H1 (cell line): ENCODE results near the gene CHTF8. TPM values are rescaled to one million over a fixed set of nuclear protein-coding genes. Genes with fewer than 3 reads are reported as not detected.

Source experiments
- CTCF ChIA-PET: fragments of 300-600 bp; sonication (Branson Sonifier 250); formaldehyde crosslinking; loops from one replicate; lab custom pipeline; 2021; ENCODE audit not compliant: partially characterized antibody; lab: Charles Lee
- POLR2A ChIA-PET: fragments of 300-600 bp; sonication (Branson Sonifier 250); formaldehyde crosslinking; loops from one replicate; lab custom pipeline; 2021; ENCODE audit warnings: inconsistent platforms; ENCODE audit not compliant: partially characterized antibody; lab: Charles Lee
- DNase-seq, 2 experiments: peaks; one replicate each; pipeline versions ENCODE4 v3.0.0 to v3.0.0-alpha.2; 2010 to 2022; ENCODE audit warnings: low spot score in 2 of 2, low read depth in 1 of 2, mixed read lengths in 1 of 2
- FAIRE-seq: peaks from 2 replicates; lab custom pipeline; 2011; peaks lifted over from hg19 to GRCh38; lab: Jason Lieb, UNC
- H2AFZ ChIP-seq: 2 replicates; pipeline ENCODE4 v1.8.1; 2012; ENCODE audit warnings: low read length, inconsistent platforms
- H2AK5ac ChIP-seq: 2 replicates; pipeline ENCODE4 v1.6.1; 2013; ENCODE audit warnings: low read depth, low read length
- H2BK120ac ChIP-seq: replicated peaks from 2 replicates; pipeline ENCODE3; 2013; ENCODE audit warnings: low read depth, low read length, inconsistent platforms
- H2BK12ac ChIP-seq: 2 replicates; pipeline ENCODE4 v1.6.1; 2013; ENCODE audit warnings: low read depth, low read length
- H2BK15ac ChIP-seq: 2 replicates; pipeline ENCODE4 v1.6.1; 2013; ENCODE audit warnings: low read length
- H2BK20ac ChIP-seq: 2 replicates; pipeline ENCODE4 v1.6.1; 2013; ENCODE audit warnings: low read length
- H2BK5ac ChIP-seq: 2 replicates; pipeline ENCODE4 v1.6.1; 2013; ENCODE audit warnings: low read depth, low read length
- H3K14ac ChIP-seq: 2 replicates; pipeline ENCODE4 v1.6.1; 2013; ENCODE audit warnings: inconsistent platforms; ENCODE audit not compliant: insufficient read length
- H3K18ac ChIP-seq: 2 replicates; pipeline ENCODE4 v1.6.1; 2013; ENCODE audit warnings: low read length; ENCODE audit errors: extremely low read depth
- H3K23ac ChIP-seq: 2 replicates; pipeline ENCODE4 v1.6.1; 2013; ENCODE audit warnings: inconsistent platforms; ENCODE audit not compliant: insufficient read length
- H3K23me2 ChIP-seq: 2 replicates; pipeline ENCODE4 v1.6.1; 2013; ENCODE audit warnings: low read depth, low read length
- H3K27ac ChIP-seq: 2 replicates; pipeline ENCODE4 v1.6.1; 2011; ENCODE audit warnings: low read depth, low read length, inconsistent platforms
- H3K27me3 ChIP-seq, 4 experiments: replicated peaks in 1 of 4; 1 replicate in 1 of 4; 2 replicates in 3 of 4; pipeline versions ENCODE4 v1.6.1 to v1.8.1; 2011 to 2013; ENCODE audit warnings: low read length in 3 of 4, mild to moderate bottlenecking in 3 of 4, inconsistent platforms in 2 of 4, mixed read lengths in 2 of 4, moderate library complexity in 1 of 4; ENCODE audit not compliant: control insufficient read depth in 3 of 4, insufficient read depth in 3 of 4; ENCODE audit errors: extremely low read depth in 1 of 4
- H3K36me3 ChIP-seq, 4 experiments: 2 replicates each; pipeline versions ENCODE4 v1.6.1 to v1.8.1; 2011 to 2013; ENCODE audit warnings: mild to moderate bottlenecking in 4 of 4, low read length in 3 of 4, moderate library complexity in 2 of 4, control low read depth in 1 of 4, inconsistent platforms in 1 of 4; ENCODE audit not compliant: insufficient read depth in 4 of 4, control insufficient read depth in 2 of 4
- H3K4ac ChIP-seq: replicated peaks from 2 replicates; pipeline ENCODE3; 2013; ENCODE audit warnings: low read length, low read depth, mixed read lengths, inconsistent platforms; ENCODE audit not compliant: insufficient read length
- H3K4me1 ChIP-seq, 4 experiments: replicated peaks in 1 of 4; 1 replicate in 1 of 4; 2 replicates in 3 of 4; pipeline versions ENCODE4 v1.6.1 to v1.8.1; 2011 to 2013; ENCODE audit warnings: low read length in 3 of 4, inconsistent platforms in 2 of 4, mixed read lengths in 1 of 4; ENCODE audit not compliant: insufficient read depth in 4 of 4, control insufficient read depth in 3 of 4
- H3K4me2 ChIP-seq, 2 experiments: 2 replicates each; pipeline versions ENCODE4 v1.6.1 to v1.8.1; 2011 to 2013; ENCODE audit warnings: low read depth in 2 of 2, low read length in 2 of 2, control low read depth in 1 of 2, inconsistent platforms in 1 of 2, mild to moderate bottlenecking in 1 of 2; ENCODE audit not compliant: insufficient read depth in 1 of 2
- H3K4me3 ChIP-seq, 4 experiments: fragments of 200-600, 300-600 bp in 1 of 4; sonication (generic), shearing (Covaris generic), sonication (Bioruptor Twin) in 1 of 4; 2 replicates each; pipeline versions ENCODE4 v1.5.1 to v1.8.1; 2011 to 2016; ENCODE audit warnings: low read length in 4 of 4, low read depth in 3 of 4, control low read depth in 2 of 4, inconsistent platforms in 2 of 4, mild to moderate bottlenecking in 2 of 4, mixed read lengths in 1 of 4, moderate library complexity in 1 of 4; ENCODE audit not compliant: insufficient read depth in 2 of 4; ENCODE audit errors: extremely low read depth in 1 of 4
- H3K56ac ChIP-seq: replicated peaks from 2 replicates; pipeline ENCODE3; 2013; ENCODE audit warnings: low read depth, mild to moderate bottlenecking, mixed read lengths, low read length, inconsistent platforms; ENCODE audit not compliant: insufficient read length
- H3K79me1 ChIP-seq: 2 replicates; pipeline ENCODE4 v1.6.1; 2013; ENCODE audit warnings: low read depth, low read length, control low read depth
- H3K79me2 ChIP-seq, 2 experiments: 2 replicates each; pipeline versions ENCODE4 v1.6.1 to v1.8.1; 2012 to 2013; ENCODE audit warnings: low read length in 2 of 2, mild to moderate bottlenecking in 2 of 2, inconsistent platforms in 1 of 2; ENCODE audit not compliant: insufficient read depth in 2 of 2, control insufficient read depth in 1 of 2
- H3K9ac ChIP-seq, 4 experiments: replicated peaks in 1 of 4; 1 replicate in 1 of 4; 2 replicates in 3 of 4; pipeline versions ENCODE4 v1.6.1 to v1.8.1; 2011 to 2013; ENCODE audit warnings: low read depth in 3 of 4, low read length in 3 of 4, control low read depth in 2 of 4, mild to moderate bottlenecking in 2 of 4, moderate library complexity in 2 of 4, inconsistent platforms in 1 of 4; ENCODE audit errors: extremely low read depth in 1 of 4
- H3K9me3 ChIP-seq, 2 experiments: 2 replicates each; pipeline versions ENCODE4 v1.6.1 to v1.8.1; 2012 to 2013; ENCODE audit warnings: mild to moderate bottlenecking in 2 of 2, moderate library complexity in 2 of 2, control low read depth in 1 of 2, inconsistent platforms in 1 of 2, low read depth in 1 of 2, low read length in 1 of 2, mixed read lengths in 1 of 2; ENCODE audit not compliant: insufficient read depth in 2 of 2
- H4K20me1 ChIP-seq, 2 experiments: replicated peaks in 1 of 2; 2 replicates each; pipeline versions ENCODE3 to v1.8.1; 2011 to 2013; ENCODE audit warnings: inconsistent platforms in 2 of 2, low read length in 2 of 2, mild to moderate bottlenecking in 1 of 2; ENCODE audit not compliant: insufficient read depth in 2 of 2, control insufficient read depth in 1 of 2
- H4K5ac ChIP-seq: 2 replicates; pipeline ENCODE4 v1.6.1; 2013; ENCODE audit warnings: low read length, low read depth, mixed read lengths, inconsistent platforms; ENCODE audit not compliant: insufficient read length
- H4K8ac ChIP-seq: 2 replicates; pipeline ENCODE4 v1.8.0; 2013; ENCODE audit warnings: mild to moderate bottlenecking, moderate library complexity, low read length, inconsistent platforms; ENCODE audit not compliant: insufficient read depth; ENCODE audit errors: extremely low read depth
- H4K91ac ChIP-seq: replicated peaks from 2 replicates; pipeline ENCODE3; 2013; ENCODE audit warnings: low read length, mixed read lengths, inconsistent platforms; ENCODE audit not compliant: insufficient read length
- JUND ChIP-seq: IDR thresholded peaks from 2 replicates; pipeline ENCODE4 v1.6.1; 2011; ENCODE audit warnings: mild to moderate bottlenecking, improper control_type of control experiment, low read length
- WGBS, 2 experiments: shearing (Covaris generic) in 1 of 2; methylation state at CpG; one replicate each; pipeline versions ENCODE4 v1.1.6 to v1.1.7; 2013 to 2015; ENCODE audit warnings: low lambda C conversion rate in 2 of 2, mixed read lengths in 2 of 2, inconsistent platforms in 1 of 2, low coverage in 1 of 2, missing lambda C conversion rate in 1 of 2; ENCODE audit not compliant: insufficient replicate concordance in 2 of 2, insufficient coverage in 1 of 2, insufficient read length in 1 of 2; ENCODE audit errors: extremely low coverage in 1 of 2, missing lambda C conversion rate in 1 of 2; 5-methylcytosine and 5-hydroxymethylcytosine counted together
- polyA plus RNA-seq, 7 experiments: library from polyadenylated mRNA; depleted of rRNA in 3 of 7; stranded (reverse) in 5 of 7; unstranded in 2 of 7; fragments of >200 nt in 5 of 7; fragments of 200-250 nt in 2 of 7; gene quantifications; 1 replicate in 5 of 7; 2 replicates in 1 of 7; 4 replicates in 1 of 7; pipeline versions ENCODE4 v1.2.1 to v1.2.3, GENCODE V29; 2011 to 2013; ENCODE audit warnings: missing spikeins in 2 of 7, mixed read lengths in 2 of 7
- total RNA-seq: library from RNA; stranded (reverse); fragmentation: NEBNext Ultra II Directional; extraction: Animal tissue kit (Norgen Biotek cat#: 25700); gene quantifications from 2 replicates; pipeline ENCODE4 v1.2.1, GENCODE V29; 2021

Gene CHTF8
- total and polyA plus RNA-seq, 2 of the 8 experiments (the other 6 are each of a cell fraction or from before 2014, with no cell fraction given), result 114 to 138 TPM

- Histone ChIP-seq H3K27me3 (no peaks in the 10 kb centered on the region), H2BK5ac (0 out of 2 replicates have a peak overlapping the region, but pooled peaks have one; percentile 8), H2BK12ac (no peak overlapping the region), H2AK5ac (no peak overlapping the region), H2AFZ (no peak overlapping the region; the same call in 1 of the 2 replicates), H2BK15ac (no peak overlapping the region), H4K8ac (no peak overlapping the region), H3K4me1 (peaks cover 6 to 18% (median 9%) of the 10 kb centered on the region in 4 experiments), H3K4me3 (no peak overlapping the region; a peak in 1 of 8 replicates), H3K9ac (no peak overlapping the region), H3K79me1 (no peaks in the 10 kb centered on the region), H3K27ac (no peak overlapping the region), H2BK20ac (peak overlapping the region; percentile 61; the same call in 1 of the 2 replicates), H4K20me1 (no peaks in the 10 kb centered on the region), H3K18ac (no peak overlapping the region), H4K91ac (no peak overlapping the region), H3K14ac (no peak overlapping the region), H3K23ac (no peak overlapping the region), H2BK120ac (no peak overlapping the region), H3K79me2 (no peaks in the 10 kb centered on the region), H4K5ac (no peak overlapping the region), H3K36me3 (no peaks in the 10 kb centered on the region), H3K4ac (no peak overlapping the region), H3K4me2 (no peak overlapping the region), H3K56ac (no peak overlapping the region), H3K23me2 (no peaks in the 10 kb centered on the region), H3K9me3 (no peaks in the 10 kb centered on the region)
- ChIA-PET POLR2A (interaction anchor here (1.0 to 3.6 kb wide), 6 partner anchors 10 to 22 kb away, joined by 3 to 9 read pairs (median 5); partner anchors contain the start of gene HAS3), CTCF (interaction anchor here (0.6 to 2.7 kb wide), 8 partner anchors 9 to 192 kb away, joined by 3 to 11 read pairs (median 4); partner anchors contain the start of gene HAS3)
- FAIRE-seq (no peak), DNase-seq (no peak)
- TF ChIP-seq JUND, result no peak
- WGBS, 2 experiments, result 84% methylated on average over 5 of the region's 5 CpGs; no CpG with 5 or more reads in 1 of the 2 experiments
Measured at GRCh38 chr16:69094501-69094900, 37.9 kb downstream of the CHTF8 start.
